Measurements from ENCODE around the gene TDRD3. TPM values are rescaled to one million over a fixed set of nuclear protein-coding genes. Genes with fewer than 3 reads are reported as not detected.

The TDRD3 gene
- total RNA-seq, 8 experiments from 2014 or later: 12.7 to 42.5 (median 27.6) TPM

DNA sequence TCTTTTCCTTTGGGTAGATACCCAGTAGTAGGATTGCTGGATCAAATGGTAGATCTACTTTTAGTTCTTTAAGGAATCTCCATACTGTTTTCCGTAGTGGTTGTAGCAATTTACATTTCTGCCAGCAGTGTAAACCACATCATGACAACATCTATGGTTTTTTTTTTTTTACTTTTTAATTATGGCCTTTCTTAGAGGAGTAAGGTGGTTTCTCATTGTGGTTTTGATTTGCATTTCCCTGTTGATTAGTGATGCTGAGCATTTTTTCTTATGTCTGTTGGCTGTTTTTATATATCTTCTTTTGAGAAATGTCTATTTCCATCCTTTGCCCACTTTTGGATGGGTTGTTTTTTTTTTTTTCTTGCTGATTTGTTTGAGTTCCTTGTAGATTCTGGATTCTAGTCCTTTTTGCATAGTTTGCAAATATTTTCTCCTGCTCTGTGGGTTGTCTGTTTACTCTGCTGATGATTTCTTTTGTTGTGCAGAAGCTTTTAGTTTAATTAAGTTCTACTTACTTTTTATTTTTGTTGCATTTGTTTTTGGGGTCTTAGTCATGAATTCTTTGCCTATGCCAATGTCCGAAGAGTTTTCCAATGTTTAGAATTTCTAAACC lies 38.8 kb downstream of the TDRD3 start:
- in situ Hi-C loops (cut with MboI; ENCODE audit: low pct_unique_long_range_greater_than_20kb in 2 of 9, low sequenced_read_pairs in 9 of 9, unreplicated experiment in 9 of 9): no loop called here
- H3K4me1 ChIP-seq (replicated peaks in 1 of 2): no peaks in the 10 kb centered on the region
- ATAC-seq (replicated peaks in 6 of 8): no peak
- H3K4me3 ChIP-seq: no peak overlapping the region
- WGBS, 10 experiments: 33 to 100% (median 77%) methylated on average over 1 to 2 of the region's 2 CpGs
- no peak overlapping the region for H3K27ac ChIP-seq

DNA sequence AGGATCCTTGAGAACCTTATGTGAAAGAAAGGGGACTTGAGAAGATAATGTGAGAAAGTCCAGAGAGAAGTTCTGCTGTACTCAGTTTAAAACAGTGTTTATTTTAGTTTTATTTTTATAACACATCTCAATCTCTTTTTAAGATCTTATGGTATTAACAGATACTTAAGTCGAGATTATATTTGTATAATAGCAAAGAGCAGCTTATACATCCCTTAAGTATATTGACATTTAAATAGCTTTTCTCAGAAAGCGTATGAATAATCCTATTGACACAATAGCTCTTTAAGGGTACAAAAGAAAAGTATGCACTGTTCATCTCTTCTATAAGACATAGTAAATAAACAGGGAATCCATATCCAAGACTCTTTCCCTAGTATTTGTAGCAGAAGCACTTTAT lies 42.2 kb downstream of the TDRD3 start:
- Histone ChIP-seq H3K4me1 (replicated peaks in 1 of 2) (no peaks in the 10 kb centered on the region), H3K27ac (no peak overlapping the region), H3K4me3 (no peak overlapping the region)
- in situ Hi-C loops (cut with MboI; ENCODE audit: low pct_unique_long_range_greater_than_20kb in 2 of 9, low sequenced_read_pairs in 9 of 9, unreplicated experiment in 9 of 9): no loop called here
- 38 to 94% (median 78%) methylated on average over 1 to 2 of the region's 2 CpGs for WGBS, 10 experiments
- ATAC-seq (replicated peaks in 6 of 8): no peak

DNA sequence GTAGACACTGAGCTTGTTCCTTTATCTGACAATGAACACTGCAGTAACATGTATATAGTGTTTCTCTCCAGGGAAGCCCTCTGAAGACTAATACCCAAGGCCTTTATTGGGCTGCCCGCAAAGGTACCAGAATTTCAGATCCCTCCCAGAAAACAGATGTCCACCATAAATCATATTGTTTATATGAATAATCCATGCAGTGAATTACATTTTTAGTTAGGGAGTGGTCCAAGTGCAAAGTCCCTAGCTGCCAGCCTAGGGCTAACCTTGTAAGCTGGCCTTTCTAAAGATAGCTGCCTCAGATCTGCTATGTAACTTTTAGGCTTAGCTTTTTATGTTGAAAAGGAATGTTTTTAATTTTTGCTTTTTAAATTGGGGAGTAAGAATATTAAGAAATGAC lies 44.7 kb downstream of the TDRD3 start:
- Histone ChIP-seq H3K4me1 (replicated peaks in 1 of 2) (no peaks in the 10 kb centered on the region), H3K27ac (no peak overlapping the region), H3K4me3 (no peak overlapping the region)
- in situ Hi-C loops (cut with MboI; ENCODE audit: low pct_unique_long_range_greater_than_20kb in 2 of 9, low sequenced_read_pairs in 9 of 9, unreplicated experiment in 9 of 9): no loop called here
- ATAC-seq (replicated peaks in 6 of 8): peak in 3 of 8 experiments; percentile 77 to 96 (median 91)
- WGBS, 10 experiments: 0 to 100% (median 100%) methylated on average over 1 of the region's 1 CpG; no CpG with 5 or more reads in 5 of the 10 experiments

DNA sequence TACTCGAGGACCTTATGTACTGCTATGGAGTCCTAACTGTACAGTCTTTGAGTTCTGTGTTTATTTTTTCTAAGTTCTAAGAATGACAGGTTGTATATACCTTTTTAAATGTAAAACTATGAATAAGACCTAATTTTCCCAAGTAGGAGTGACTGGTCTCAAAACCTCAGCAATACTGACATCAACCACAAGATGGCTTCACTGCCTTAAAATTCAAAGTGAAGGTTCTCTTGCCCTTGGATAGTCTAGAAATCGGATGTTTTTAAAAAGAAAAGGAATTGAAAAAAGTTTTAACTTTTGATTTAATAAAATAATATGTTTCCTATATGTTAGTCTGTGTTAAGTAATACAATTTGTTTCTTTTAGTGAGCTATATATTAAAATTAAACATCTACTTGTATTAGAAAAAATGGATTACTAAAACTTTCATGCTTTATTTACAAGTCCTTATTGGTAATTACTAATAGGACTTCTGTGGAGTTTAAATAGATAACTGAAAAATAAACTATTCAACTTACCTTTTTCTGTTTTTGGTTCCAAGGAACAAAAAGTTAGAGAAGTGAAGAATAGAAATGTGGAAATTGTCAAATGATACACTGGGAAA lies 52.0 kb downstream of the TDRD3 start:
- ATAC-seq (replicated peaks in 6 of 8): peak in 3 of 8 experiments; percentile 60 to 63 (median 62)
- WGBS, 10 experiments: 0 to 100% (median 6%) methylated on average over 1 to 2 of the region's 2 CpGs
- in situ Hi-C loops (cut with MboI; ENCODE audit: low pct_unique_long_range_greater_than_20kb in 2 of 9, low sequenced_read_pairs in 9 of 9, unreplicated experiment in 9 of 9): no loop called here
- Histone ChIP-seq H3K4me3 (no peak overlapping the region), H3K27ac (no peak overlapping the region), H3K4me1 (replicated peaks in 1 of 2) (no peaks in the 10 kb centered on the region)

DNA sequence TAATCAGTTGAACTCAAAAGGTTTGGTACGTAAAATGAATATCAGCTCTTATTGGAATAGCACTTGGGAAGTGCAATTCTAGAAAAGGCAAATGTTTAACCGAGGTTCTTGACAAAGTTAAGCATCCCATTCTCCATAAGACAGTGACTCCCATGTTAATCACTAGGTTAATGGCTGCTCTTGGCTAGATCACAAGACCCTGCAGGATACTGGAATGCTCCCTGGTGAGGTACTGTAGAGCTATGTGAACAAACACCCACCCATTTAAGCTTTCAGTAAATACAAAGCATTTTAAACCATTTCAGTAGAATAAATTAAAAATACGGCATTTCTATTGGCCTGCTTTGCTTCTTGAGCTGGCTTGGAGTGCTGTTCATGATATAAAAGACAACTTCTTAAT lies 56.5 kb downstream of the TDRD3 start:
- Histone ChIP-seq H3K27ac (no peak overlapping the region), H3K4me3 (no peak overlapping the region), H3K4me1 (replicated peaks in 1 of 2) (no peaks in the 10 kb centered on the region)
- 60 to 100% (median 82%) methylated on average over 2 to 3 of the region's 3 CpGs; no CpG with 5 or more reads in 1 of the 10 experiments for WGBS, 10 experiments
- ATAC-seq (replicated peaks in 6 of 8): no peak
- in situ Hi-C loops (cut with MboI; ENCODE audit: low pct_unique_long_range_greater_than_20kb in 2 of 9, low sequenced_read_pairs in 9 of 9, unreplicated experiment in 9 of 9): loop anchor here in 2 of 9 experiments (25.0 kb wide), 2 partner anchors 159 to 1484 kb away; no protein-coding TSS in a partner anchor

DNA sequence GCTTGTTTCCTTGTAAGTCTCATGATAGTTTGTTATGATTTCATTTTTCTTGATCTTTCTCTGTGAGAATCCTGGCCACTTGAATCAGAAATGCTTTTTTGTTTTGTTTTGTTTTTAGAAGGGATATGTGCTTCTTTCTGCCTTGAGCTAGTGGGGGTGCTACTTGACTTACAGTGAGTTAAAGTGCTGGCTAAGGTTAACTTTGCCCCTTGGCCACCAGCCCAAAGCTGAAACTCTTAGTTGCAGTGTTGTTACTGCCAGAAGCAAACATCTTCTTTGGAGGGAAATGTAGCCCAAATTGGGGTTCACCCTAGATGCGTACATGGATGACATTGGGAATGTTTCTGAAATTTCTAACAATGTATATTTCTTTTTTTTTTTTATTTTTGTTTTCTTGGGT lies 57.4 kb downstream of the TDRD3 start:
- 100% methylated on average over 1 of the region's 1 CpG; no CpG with 5 or more reads in 4 of the 10 experiments for WGBS, 10 experiments
- Histone ChIP-seq H3K27ac (no peak overlapping the region), H3K4me3 (no peak overlapping the region), H3K4me1 (replicated peaks in 1 of 2) (no peaks in the 10 kb centered on the region)
- no peak for ATAC-seq (replicated peaks in 6 of 8)
- in situ Hi-C loops (cut with MboI; ENCODE audit: low pct_unique_long_range_greater_than_20kb in 2 of 9, low sequenced_read_pairs in 9 of 9, unreplicated experiment in 9 of 9): loop anchor here in 2 of 9 experiments (25.0 kb wide), 2 partner anchors 158 to 1483 kb away; no protein-coding TSS in a partner anchor

DNA sequence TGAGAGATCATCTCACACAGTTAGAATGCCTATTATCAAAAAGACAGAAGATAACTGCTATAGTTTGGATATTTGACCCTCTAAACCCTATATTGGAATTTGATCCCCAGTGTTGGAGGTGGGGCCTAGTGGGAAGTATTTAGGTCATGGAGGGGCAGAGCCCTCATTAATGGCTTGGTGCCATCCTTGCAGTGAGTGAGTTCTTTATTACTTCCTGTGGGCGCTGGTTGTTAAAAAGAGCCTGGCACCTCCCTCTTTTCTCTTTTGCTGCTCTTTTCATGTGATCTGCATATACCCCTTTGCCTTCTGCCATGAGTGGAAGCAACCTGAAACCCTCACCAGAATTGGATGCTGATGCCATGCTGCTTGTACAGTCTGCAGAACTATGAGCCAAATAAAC lies 66.8 kb downstream of the TDRD3 start:
- no peaks in the 10 kb centered on the region for H3K4me1 ChIP-seq (replicated peaks in 1 of 2)
- in situ Hi-C loops (cut with MboI; ENCODE audit: low pct_unique_long_range_greater_than_20kb in 2 of 9, low sequenced_read_pairs in 9 of 9, unreplicated experiment in 9 of 9): loop anchor here in 2 of 9 experiments (25.0 kb wide), 2 partner anchors 149 to 1474 kb away; no protein-coding TSS in a partner anchor
- H3K4me3 ChIP-seq: no peak overlapping the region
- no peak overlapping the region for H3K27ac ChIP-seq
- WGBS, 10 experiments: 40 to 100% (median 73%) methylated on average over 1 of the region's 1 CpG; no CpG with 5 or more reads in 4 of the 10 experiments
- ATAC-seq (replicated peaks in 6 of 8): no peak

DNA sequence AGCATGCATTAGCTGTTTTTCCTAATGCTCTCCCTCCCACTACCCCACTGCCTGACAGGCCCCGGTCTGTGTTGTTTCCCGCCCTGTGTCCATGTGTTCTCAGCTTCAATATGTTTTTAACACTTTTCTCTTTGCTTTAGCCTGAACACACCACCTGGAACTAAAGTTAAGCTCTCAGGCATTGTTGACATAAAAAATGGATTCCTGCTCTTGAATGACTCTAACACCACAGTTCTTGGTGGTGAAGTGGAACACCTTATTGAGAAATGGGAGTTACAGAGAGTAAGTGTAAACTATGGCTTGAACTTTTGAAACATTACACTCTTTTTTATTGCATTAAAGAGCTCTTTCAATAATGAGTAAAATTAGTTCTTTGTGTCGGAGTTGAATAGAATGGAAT lies 70.1 kb downstream of the TDRD3 start:
- WGBS, 10 experiments: 74 to 100% (median 98%) methylated on average over 1 to 3 of the region's 3 CpGs
- Histone ChIP-seq H3K4me3 (no peak overlapping the region), H3K27ac (no peak overlapping the region), H3K4me1 (replicated peaks in 1 of 2) (no peaks in the 10 kb centered on the region)
- in situ Hi-C loops (cut with MboI; ENCODE audit: low pct_unique_long_range_greater_than_20kb in 2 of 9, low sequenced_read_pairs in 9 of 9, unreplicated experiment in 9 of 9): loop anchor here in 2 of 9 experiments (25.0 kb wide), 2 partner anchors 145 to 1470 kb away; no protein-coding TSS in a partner anchor
- no peak for ATAC-seq (replicated peaks in 6 of 8)

DNA sequence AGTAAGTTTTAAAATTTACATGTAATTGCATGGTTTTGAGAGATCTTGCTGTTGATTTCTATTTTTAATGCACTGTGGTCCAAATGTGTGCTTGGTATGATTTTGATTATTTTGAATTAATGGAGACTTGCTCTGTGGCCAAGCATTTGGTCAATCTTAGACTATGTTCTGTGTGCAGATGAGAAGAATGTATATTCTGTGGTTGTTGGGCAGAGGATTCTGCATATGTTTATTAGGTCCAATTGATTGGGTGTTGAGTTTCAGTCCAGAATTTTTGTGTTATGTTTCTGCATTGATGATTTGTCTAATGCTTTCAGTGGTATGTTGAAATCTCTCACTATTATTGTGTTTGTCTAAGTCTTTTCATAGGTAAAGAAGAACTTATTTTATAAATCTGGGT lies 82.3 kb downstream of the TDRD3 start:
- H3K27ac ChIP-seq: no peak overlapping the region
- peak in 2 of 8 experiments; percentile 61 to 81 for ATAC-seq (replicated peaks in 6 of 8)
- in situ Hi-C loops (cut with MboI; ENCODE audit: low pct_unique_long_range_greater_than_20kb in 2 of 9, low sequenced_read_pairs in 9 of 9, unreplicated experiment in 9 of 9): loop anchor here in 2 of 9 experiments (10.0 to 25.0 kb wide), 2 partner anchors 133 to 136 kb away; no protein-coding TSS in a partner anchor
- no peaks in the 10 kb centered on the region for H3K4me1 ChIP-seq (replicated peaks in 1 of 2)
- H3K4me3 ChIP-seq: no peak overlapping the region

DNA sequence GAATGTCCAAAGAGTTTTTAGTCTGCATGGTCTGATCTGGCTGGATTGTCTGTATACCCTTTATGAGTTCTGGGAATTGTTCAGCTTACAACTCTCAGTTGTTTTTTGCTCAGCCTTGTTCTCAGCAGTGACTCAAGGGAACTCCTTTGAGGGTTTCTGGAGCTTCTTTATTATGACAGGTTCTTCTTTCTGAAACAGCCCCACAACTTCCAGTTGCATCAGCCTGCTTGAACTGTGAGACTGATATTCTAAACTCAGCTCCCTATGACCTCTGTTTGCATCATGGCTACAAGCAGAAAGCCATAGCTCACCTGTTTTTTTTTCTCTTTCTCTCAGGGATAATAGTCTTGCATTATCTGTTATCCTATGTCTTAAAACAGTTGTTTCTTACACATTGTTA lies 85.0 kb downstream of the TDRD3 start:
- Histone ChIP-seq H3K4me3 (no peak overlapping the region), H3K4me1 (replicated peaks in 1 of 2) (no peaks in the 10 kb centered on the region), H3K27ac (no peak overlapping the region)
- in situ Hi-C loops (cut with MboI; ENCODE audit: low pct_unique_long_range_greater_than_20kb in 2 of 9, low sequenced_read_pairs in 9 of 9, unreplicated experiment in 9 of 9): loop anchor here in 1 of 9 experiments (25.0 kb wide), 1 partner anchor 130 kb away; no protein-coding TSS in a partner anchor
- peak in 6 of 8 experiments; percentile 17 to 53 (median 38) for ATAC-seq (replicated peaks in 6 of 8)

DNA sequence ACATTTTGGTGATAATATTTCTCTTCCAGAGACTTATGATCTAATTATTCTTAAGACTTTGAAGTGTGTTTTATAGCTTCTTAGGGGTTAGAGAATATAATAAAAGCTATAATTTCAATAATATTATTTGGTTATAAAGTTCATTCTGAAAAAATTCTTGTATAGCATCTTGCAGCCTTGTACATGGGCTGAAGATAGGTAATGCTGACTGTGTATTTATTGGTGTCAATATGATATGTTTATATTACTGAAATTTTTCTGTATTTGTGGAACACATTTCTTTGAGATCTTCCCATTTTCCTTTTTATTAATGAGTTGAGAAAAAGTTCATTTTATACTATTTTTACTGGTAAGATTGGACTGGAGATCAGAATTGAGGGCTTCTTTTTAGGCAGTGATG lies 87.8 kb downstream of the TDRD3 start:
- in situ Hi-C loops (cut with MboI; ENCODE audit: low pct_unique_long_range_greater_than_20kb in 2 of 9, low sequenced_read_pairs in 9 of 9, unreplicated experiment in 9 of 9): loop anchor here in 1 of 9 experiments (25.0 kb wide), 1 partner anchor 127 kb away; no protein-coding TSS in a partner anchor
- ATAC-seq (replicated peaks in 6 of 8): no peak
- Histone ChIP-seq H3K27ac (no peak overlapping the region), H3K4me1 (replicated peaks in 1 of 2) (no peaks in the 10 kb centered on the region), H3K4me3 (no peak overlapping the region)

DNA sequence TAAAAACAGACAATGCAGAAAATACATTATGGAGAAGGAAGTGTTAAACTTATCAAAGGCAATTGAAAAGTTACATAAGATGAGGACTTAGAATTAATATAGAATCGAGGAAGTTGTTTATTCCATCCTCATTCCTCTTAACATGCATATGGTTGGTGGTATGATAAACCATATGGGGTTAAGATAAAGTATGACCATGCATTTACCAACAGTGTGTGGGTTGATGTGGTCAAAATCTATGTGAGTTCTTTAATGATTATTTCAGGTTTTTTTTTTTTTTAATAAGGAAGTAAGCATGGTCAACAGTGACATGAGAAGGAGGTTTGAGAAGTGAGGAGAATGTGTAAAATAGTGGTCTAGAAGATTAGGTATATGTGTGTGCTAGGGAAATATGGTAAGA lies 94.5 kb downstream of the TDRD3 start:
- no peak overlapping the region for H3K27ac ChIP-seq
- 29 to 100% (median 100%) methylated on average over 1 of the region's 1 CpG; no CpG with 5 or more reads in 3 of the 10 experiments for WGBS, 10 experiments
- no peaks in the 10 kb centered on the region for H3K4me1 ChIP-seq (replicated peaks in 1 of 2)
- H3K4me3 ChIP-seq: no peak overlapping the region
- in situ Hi-C loops (cut with MboI; ENCODE audit: low pct_unique_long_range_greater_than_20kb in 2 of 9, low sequenced_read_pairs in 9 of 9, unreplicated experiment in 9 of 9): loop anchor here in 1 of 9 experiments (25.0 kb wide), 1 partner anchor 121 kb away; no protein-coding TSS in a partner anchor
- no peak for ATAC-seq (replicated peaks in 6 of 8)

DNA sequence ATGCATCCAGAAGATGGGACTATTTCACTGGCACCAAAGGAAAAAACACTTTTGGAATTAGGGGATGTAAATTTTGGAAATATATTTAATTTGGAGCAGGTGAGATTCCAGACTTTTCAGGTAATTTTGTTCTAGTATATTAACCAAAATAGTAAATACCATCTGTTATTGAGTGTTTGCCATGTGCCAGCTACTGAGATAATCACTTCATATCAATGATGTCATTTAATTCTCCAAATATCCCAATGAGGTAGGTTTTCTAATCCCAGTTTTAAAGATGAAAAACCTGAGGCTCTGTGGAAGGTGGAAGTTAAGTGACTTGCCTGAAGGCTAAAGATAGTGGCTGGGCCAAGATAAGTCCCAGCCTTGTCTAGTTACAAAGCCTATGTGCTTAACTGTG lies 95.2 kb downstream of the TDRD3 start:
- no peaks in the 10 kb centered on the region for H3K4me1 ChIP-seq (replicated peaks in 1 of 2)
- no peak for ATAC-seq (replicated peaks in 6 of 8)
- in situ Hi-C loops (cut with MboI; ENCODE audit: low pct_unique_long_range_greater_than_20kb in 2 of 9, low sequenced_read_pairs in 9 of 9, unreplicated experiment in 9 of 9): loop anchor here in 1 of 9 experiments (25.0 kb wide), 1 partner anchor 120 kb away; no protein-coding TSS in a partner anchor

More for the DNA sequence above, 95.2 kb downstream of the TDRD3 start:
- Histone ChIP-seq H3K27ac (no peak overlapping the region), H3K4me3 (no peak overlapping the region)

Measured in motor neuron (in vitro differentiated cells).